ENCODE measurements around the gene UNC80.

DNA sequence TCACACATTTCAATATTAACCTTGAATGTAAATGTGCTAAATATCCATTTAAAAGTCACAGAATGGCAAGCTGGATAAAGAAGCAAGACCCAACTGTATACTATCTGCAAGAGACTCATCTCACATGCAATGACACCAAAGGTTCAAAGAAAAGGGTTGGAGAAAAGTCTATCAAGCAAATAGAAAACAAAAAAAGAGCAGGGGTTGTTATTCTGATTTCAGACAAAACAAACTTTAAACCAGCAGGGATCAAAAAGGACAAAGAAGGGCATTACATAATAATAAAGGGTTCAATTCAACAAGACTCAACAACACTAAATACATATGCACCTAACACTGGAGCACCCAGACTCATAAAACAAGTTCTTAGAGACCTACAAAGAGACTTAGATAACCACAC, 14.5 kb upstream of the UNC80 start:
- TF ChIP-seq, protein P1, sequence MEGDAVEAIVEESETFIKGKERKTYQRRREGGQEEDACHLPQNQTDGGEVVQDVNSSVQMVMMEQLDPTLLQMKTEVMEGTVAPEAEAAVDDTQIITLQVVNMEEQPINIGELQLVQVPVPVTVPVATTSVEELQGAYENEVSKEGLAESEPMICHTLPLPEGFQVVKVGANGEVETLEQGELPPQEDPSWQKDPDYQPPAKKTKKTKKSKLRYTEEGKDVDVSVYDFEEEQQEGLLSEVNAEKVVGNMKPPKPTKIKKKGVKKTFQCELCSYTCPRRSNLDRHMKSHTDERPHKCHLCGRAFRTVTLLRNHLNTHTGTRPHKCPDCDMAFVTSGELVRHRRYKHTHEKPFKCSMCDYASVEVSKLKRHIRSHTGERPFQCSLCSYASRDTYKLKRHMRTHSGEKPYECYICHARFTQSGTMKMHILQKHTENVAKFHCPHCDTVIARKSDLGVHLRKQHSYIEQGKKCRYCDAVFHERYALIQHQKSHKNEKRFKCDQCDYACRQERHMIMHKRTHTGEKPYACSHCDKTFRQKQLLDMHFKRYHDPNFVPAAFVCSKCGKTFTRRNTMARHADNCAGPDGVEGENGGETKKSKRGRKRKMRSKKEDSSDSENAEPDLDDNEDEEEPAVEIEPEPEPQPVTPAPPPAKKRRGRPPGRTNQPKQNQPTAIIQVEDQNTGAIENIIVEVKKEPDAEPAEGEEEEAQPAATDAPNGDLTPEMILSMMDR (IDR thresholded peaks at IDR 0.05; ENCODE audit: borderline replicate concordance, extremely low read depth, low read length, poor library complexity, severe bottlenecking) = no peak
- TF ChIP-seq EZH2 (IDR thresholded peaks at IDR 0.05; ENCODE audit: borderline replicate concordance, low read depth, low read length, severe bottlenecking) = no peak
